Fibroblast of skin of right quadriceps (primary cell): ENCODE results near the gene ATRNL1.
"Not testable (repeated sequence)": the region's sequence is repeated elsewhere in the genome, so short reads cannot be mapped to it uniquely, and the experiment has no call there.

ENCODE experiments used
- DNase-seq: peaks from one replicate; pipeline ENCODE4 v3.0.0-alpha.2; 2013

The ATRNL1 gene

DNA sequence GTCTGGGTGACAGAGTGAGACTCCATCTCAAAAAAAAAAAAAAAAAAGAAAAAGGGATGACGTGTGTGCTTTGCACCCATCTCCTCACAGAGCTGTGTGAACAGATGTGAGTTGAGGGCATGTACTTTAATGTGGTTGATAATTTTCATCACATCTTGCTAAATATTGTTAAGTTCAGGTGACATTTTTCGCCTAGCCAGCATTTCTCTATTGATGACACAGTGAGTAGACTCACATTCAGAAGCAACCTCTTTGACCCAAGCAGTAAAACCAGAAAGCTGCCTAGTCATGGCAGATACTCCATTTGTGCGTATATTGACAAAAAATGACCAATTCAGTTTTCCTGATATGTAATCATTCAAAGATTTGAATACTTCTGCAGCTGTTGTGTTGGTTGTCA is 126.0 kb downstream of the ATRNL1 start:
- no peak for DNase-seq

DNA sequence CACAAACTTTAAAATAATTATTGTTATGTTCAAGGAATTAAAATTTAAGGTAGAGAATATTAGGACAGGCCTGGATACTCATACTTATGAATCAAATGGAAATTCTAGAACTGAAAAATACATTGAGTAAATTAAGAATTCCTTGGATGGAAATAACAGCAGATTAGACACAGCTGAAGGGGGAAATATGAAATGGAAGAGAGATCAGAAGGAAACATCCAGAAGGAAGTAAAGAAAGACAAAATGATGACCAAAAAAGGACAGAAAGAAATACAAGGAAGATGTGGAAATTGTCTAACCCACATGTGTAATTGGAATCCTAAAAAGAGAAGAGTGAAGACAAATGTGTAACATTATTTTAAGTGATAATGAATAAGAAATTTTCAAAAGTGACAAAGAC is 128.9 kb downstream of the ATRNL1 start:
- DNase-seq: no peak

DNA sequence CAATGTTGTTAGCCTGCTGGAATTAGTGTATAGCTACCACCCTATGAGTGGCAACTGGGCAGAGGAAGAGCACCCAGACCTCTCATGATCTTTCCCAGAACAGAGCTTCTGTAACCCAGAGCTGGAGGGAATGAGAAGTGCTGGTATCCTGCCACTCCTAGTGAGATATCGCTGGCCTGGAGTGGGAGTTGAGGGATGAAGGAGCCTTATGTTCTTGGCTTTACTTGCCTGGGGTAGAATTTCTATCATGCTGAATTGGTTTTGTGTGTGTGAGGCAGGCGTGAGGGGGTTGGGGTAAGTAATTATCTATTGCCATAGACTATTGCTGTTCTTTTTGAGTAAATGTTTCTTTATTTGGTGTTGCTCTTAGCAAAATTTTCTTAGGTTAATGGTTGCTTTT is 146.6 kb downstream of the ATRNL1 start:
- no peak for DNase-seq

DNA sequence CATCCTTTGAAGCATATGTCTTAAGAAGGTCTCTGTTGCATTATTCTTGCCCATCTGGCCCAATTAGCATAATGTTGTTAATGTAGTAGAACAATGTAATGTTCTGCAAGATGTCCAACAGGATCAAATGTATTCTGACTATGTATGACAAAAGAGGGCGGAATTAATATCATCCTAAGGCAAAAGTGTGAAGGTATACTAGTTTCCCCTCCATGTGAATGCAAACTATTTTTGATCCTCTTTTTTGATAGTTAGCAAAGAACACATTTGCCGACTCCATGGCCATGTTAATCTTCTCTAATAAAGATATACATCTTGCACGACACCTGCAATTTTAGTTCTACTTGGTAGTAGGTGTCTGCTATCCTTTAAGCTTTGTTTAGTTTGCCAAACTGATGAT is 157.6 kb downstream of the ATRNL1 start:
- DNase-seq: no peak

DNA sequence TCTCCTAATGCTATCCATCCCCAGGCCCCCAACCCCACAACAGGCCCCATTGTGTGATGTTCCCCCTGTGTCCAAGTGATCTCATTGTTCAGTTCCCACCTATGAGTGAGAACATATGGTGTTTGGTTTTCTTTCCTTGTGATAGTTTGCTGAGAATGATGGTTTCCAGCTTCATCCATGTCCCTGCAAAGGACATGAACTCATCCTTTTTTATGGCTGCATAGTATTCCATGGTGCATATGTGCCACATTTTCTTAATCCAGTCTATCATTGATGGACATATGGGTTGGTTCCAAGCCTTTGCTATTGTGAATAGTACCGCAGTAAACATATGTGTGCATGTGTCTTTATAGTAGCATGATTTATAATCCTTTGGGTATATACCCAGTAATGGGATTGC is 160.6 kb downstream of the ATRNL1 start:
- not testable (repeated sequence) for DNase-seq

DNA sequence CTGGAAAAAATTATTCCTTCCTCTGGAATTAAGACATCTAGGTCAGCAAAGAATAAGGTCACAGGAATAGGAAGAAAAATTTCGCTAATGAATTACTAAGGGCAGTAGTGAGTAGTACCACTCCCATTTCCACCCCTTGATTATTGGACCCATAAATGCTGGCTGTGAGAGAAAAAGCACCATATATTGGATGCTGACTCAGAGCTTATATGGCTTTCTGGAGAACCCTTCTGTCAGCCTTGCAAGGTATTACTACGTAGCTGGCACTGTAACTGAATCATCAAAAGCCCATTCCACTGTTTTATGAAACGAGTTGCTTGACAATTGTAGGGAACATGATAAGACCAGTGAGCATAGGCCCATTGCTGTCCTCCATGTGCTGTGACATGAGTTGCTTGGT is 179.3 kb downstream of the ATRNL1 start:
- DNase-seq: no peak

DNA sequence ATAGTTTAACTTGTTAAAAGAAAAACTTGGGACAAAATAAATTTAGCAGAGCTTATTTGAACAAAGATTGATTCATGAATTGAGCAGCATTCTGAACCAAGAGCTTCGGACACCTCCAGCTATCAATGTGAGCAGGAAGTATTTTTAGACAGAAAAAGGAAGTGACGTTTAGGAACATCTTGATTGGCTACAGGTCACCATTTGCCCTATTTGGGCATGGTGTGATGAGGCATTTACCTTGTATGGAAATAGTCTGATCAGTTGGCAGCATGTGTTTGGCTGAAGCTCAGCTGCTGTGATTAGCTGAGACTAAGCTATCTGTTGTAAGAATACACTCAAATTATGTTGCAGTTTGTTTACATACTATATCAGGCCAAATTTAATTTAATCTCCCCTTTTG is 185.1 kb downstream of the ATRNL1 start:
- no peak for DNase-seq

DNA sequence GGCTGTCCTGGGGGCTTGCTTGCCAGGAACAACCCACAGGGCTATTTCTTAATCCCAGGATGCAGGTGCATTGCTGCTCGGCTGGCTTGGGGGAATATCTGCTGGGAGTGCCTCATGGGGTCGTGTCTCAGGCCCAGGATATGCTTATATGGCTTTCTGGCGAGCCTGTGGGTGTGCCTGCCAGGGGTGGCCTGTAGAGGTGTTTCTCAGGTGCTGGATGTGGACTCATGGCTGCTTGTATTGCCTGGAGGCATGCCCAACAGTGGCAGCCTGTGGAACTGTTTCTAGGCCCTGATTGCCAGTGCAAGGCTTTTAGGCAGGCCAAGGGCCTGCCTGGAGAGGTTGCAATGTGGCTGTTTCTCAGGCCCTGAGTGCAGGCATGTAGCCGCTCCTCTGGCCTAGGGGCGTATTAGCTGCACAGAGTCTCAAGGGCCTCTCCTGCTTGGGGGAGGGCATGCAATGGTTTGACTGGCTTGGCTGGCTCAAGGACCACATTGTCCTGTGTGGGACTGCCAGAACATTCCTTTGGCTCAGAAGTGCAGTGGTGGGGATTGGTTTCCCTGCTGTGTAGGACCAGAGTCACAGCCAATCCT is 202.1 kb downstream of the ATRNL1 start:
- DNase-seq: no peak

DNA sequence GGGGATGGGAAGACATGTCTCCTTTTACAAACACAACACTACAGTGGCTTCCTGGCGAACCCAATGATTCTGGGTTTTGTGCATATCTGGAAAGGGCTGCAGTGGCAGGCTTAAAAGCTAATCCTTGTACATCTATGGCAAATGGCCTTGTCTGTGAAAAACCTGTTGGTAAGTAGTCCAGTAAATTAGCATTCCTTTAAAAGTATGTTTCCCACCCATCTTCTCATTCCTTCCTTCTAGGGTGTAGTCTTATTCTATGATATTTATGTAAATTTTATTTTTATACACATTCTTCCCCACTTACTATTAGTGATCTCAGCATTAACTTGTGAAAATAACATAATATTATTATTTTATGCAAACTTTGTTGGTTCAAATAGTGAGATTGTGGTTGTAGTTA is 206.9 kb downstream of the ATRNL1 start:
- no peak for DNase-seq

DNA sequence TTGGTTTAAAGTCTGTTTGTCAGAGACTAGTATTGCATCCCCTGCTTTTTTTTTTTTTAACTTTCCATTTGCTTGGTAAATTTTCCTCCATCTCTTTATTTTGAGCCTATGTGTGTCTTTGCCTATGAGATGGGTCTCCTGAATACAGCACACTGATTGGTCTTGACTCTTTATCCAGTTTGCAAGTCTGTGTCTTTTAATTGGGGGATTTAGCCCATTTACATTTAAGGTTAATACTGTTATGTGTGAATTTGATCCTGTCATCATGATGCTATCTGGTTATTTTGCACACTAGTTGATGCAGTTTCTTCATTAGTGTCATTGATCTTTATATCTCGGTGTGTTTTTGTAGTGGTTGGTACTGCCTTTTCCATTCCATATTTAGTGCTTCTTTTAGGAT is 226.5 kb downstream of the ATRNL1 start:
- not testable (repeated sequence) for DNase-seq

DNA sequence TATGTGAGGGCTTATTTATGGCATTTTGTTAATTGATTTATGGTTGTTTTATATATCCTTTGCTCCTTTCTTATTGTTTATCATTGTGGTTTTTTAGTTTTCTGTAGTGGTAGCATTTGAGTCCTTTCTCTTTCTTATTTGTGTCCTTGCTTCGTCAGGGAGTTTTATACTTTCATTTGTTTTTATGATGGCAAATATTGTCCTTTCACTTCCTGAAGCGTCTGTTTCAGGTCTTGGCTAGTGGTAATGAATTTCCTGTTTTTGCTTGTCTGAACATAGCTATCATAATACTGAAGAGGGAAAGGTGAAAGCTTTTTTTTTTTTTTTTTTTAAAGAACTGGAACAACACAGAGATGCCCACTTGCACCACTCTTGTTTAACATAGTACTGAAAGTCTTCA is 228.2 kb downstream of the ATRNL1 start:
- no peak for DNase-seq

DNA sequence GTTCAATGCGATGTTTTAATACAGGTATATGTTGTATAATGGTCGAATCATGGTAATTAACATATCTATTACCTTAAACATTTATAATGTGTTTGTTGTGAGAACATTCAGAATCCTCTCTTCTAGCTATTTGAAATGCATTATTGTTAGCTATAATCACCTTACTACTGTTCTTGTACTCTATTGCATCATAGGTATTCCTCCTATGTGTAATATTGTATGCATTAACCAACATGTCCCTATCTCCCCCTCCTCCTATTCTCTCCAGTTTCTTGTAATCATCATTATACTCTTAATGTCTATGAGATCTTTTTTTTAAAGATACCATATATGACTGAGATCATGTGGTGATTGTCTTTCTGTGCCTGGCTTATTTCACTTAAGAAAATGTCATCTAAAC is 235.2 kb downstream of the ATRNL1 start:
- no peak for DNase-seq

DNA sequence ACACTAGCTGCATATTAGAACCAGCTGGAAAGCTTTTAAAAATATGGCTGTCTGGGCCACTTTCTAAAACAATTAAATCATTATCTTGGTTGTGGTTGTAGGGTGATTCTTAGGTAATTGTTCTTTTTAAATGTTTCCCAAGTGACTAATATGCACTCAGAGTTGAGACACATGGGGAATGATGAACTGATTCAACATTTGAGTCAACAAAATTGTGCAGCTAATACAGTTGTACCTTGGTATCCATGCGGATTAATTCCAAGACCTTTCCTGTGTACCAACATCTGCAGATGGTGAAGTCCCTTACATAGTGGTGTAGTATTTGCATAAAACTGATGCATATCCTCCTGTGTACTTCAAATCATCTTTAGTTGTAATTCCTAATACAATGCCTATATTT is 242.2 kb downstream of the ATRNL1 start:
- DNase-seq: peak; percentile 10

DNA sequence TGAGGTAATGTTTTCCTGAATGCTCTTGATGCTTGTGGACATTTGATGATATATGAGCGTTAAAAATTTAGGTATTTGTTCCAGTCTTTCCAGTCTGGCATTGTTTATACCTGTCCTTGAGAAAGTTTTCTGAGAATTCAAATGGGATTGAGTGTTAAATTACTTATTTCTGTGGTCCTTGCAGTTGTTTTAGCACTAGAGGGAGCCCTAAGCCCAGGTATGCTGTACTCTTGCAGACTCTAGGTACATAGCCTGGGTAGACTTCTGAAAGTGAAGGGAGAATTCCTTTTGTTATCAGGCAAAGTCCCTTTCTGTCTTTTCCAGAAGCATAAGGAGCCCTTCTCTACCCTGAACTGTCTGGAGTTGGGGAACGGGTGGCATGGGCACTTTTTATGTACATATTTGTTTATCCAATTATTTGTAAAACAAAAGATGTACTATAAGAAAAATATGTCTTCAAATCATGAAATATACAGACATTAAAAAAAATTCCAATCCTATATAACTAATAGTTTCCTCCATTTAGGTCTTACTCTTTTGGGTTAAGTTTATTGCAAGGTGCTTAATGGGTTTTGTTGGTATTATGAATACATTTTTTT is 262.1 kb downstream of the ATRNL1 start:
- DNase-seq: peak; percentile 60

DNA sequence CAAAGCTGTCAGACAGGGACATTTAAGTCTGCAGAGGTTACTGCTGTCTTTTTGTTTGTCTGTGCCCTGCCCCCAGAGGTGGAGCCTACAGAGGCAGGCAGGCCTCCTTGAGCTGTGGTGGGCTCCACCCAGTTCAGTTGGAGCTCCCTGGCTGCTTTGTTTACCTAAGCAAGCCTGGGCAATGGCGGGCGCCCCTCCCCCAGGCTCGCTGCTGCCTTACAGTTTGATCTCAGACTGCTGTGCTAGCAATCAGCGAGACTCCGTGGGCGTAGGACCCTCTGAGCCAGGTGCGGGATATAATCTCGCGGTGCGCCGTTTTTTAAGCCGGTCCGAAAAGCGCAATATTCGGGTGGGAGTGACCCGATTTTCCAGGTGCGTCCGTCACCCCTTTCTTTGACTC is 274.8 kb downstream of the ATRNL1 start:
- not testable (repeated sequence) for DNase-seq

DNA sequence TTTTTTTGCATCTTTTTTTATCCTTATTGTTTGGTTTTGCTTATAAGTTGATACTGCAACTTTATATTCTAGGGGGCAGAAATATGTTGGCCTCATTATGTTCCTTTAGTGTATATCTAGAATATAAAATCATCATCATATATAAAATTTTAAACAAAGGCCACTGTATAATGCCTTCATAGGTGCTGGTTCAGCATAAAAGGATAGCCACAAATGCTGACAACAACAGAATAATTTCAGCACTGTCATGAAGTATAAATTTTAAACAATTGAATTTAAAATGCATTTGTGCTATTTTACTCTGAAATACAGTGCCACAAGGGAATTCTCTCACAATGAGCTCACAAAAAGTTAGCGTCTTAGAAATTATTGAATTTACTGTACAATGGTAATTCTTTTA is 285.9 kb downstream of the ATRNL1 start:
- DNase-seq: no peak

DNA sequence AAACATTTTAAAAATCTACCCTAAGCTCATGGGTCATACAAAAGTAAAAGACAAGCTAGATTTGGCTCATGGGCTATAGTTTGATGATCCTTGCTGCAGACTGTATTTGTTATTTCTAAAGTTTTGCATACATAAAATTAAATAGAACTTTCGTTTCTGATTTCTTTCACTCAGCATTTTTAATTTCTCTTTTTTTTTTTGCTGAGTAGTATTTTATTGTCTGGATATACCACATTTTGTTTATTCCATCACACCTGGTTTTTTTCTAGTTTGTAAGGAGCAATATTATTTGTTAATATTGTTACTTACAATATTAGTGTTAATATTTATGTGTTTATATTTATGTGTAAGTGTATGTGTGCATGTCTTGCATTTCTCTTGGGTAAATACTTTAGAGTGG is 291.5 kb downstream of the ATRNL1 start:
- no peak for DNase-seq

DNA sequence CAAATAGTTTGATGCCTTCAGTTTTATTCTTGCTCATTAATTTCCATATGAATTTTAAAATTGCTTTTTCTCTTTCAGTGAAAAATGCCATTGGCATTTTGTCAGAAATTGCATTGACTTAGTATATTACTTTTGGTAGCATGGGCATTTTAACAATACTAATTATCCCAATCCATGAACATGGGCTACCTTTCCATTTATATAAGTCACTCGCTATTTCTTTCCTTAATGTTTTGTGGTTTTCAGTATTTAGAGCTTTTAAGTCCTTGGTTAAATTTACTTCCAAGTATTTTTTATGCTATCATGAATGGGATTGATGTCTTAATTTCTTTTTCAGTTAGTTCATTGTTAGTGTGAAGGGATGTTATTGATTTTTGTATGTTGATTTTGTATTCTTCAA is 297.4 kb downstream of the ATRNL1 start:
- no peak for DNase-seq

DNA sequence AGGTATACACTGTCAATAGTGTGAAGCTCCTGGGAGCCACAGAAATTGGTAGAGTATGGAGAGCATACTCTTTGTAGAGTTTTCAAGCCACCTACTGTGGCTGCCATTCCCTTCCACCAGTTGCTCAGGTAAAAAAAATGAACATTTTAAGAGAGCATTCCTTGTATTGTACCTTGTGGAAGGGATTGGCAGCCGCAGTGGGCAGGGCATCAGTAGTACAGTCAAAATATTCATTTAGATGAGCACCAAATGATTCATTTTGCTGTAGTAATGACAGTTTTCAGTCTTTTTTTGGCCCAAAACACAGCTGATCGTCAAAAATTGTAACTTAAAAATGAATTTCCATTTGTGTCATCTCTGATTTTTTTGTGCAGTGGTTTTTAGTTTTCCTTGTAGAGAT is 304.9 kb downstream of the ATRNL1 start:
- DNase-seq: no peak

DNA sequence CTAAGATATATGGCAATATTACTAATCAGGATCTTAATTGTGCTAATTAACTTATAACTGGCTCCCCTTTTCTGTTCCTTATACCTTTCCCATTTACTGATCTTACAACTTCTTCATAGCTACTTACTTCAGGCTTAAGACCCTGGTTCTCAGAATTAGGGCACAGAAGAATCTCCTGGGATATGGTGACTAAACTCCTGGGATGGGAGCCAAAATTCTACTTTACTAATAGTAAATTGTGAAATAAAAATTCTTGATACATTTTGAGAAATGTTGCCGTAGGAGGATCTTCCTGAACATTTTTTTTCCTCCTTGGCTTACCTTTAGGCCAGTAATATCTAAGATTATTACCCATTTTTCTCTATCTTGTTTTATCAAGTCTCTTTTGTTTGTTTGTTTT is 309.5 kb downstream of the ATRNL1 start:
- peak; percentile 71 for DNase-seq

DNA sequence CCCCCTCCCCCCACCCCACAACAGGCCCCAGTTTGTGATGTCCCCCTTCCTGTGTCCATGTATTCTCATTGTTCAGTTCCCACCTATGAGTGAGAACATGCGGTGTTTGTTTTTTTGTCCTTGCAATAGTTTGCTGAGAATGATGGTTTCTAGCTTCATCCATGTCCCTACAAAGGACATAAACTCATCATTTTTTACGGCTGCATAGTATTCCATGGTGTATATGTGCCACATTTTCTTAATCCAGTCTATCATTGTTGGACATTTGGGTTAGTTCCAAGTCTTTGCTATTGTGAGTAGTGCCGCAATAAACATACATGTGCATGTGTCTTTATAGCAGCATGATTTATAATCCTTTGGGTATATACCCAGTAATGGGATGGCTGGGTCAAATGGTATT is 312.7 kb downstream of the ATRNL1 start:
- not testable (repeated sequence) for DNase-seq

DNA sequence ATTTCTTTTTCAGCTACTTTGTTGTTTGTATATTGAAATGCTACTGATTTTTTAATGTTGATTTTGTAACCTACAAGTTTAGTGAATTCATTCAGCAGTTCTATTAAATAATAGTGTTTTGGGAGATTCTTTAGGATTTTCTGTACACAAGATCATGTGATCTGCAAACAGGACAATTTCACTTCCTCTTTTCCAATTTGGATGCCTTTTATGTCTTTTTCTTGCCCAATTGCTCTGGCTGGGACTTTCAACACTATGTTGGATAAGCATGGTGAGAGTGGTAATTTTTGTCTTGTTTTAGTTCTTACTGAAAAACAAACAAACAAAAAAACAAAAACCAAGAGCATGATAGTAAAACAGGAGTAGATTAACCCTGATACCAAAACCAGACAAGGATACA is 316.2 kb downstream of the ATRNL1 start:
- no peak for DNase-seq

DNA sequence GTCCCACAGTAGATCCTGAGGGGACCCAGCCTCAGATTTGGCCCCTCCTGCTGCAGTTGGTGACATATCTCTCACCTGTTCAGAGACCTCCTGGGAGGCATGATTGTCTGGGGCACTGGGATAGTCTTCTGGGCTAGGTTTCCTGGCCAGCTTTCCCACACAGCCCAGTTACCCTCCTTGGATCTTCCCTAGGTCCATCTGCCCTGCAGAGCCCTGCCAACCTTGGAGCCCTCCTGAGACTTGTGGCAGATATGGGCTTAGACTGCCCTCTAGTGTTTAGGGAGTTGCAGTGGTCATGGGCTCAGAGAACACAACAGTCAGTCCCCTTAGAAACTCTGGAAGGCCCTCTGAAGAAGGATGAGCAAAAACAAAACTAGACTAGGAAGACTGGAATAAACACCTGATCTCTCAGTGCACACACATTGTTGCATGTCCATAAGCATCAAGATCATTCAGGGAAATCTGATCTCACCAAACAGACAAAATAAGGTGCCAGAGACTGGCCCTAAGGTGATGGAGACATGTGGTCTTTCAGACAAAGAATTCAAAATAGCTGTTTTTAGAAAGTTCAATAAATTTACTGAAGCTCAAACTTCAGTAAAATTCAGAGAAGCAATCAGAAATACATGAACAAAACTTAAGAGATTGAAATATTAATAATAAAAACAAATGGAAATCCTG is 324.6 kb downstream of the ATRNL1 start:
- peak; percentile 57 for DNase-seq

DNA sequence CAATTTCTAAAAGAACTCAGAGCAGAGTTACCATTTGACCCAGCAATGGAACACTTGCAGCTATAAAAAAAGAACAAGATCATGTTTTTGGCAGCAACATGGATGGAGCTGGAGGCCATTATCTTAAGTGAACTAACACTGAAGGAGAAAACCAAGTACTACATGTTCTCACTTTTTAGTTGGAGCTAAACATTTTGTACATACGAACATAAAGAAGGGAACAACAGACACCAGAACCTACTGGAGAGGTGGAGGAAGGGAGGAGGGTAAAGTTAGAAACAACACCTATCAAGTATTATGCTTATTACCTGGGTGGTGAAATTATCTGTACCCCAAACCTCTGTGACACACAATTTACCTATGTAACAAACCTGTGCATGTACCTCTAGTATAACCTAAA is 329.5 kb downstream of the ATRNL1 start:
- DNase-seq: no peak

DNA sequence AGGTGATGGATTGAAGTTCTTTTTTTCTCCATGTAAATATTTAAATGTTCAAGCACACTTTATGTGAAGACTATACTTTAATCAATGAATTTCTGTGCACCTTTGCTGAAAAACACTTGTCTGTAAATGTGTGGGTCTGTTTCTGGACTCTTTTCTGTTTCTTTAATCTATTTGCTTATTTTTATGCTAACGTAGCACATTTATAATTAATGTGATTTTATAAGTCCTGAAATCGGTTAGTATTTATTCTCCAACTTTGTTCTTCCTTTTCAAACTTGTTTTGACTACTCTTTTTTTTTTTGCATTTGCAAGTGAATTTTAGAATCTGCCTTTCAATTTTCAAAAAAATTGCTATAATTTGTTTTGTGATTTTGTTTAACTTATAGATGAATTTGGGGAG is 334.4 kb downstream of the ATRNL1 start:
- no peak for DNase-seq
